ENCODE measurements around the gene MTAP. TPM values are rescaled to one million over a fixed set of nuclear protein-coding genes. Genes with fewer than 3 reads are reported as not detected.

MTAP gene
- total RNA-seq, 1 experiment from 2014 or later, result 326 TPM

DNA sequence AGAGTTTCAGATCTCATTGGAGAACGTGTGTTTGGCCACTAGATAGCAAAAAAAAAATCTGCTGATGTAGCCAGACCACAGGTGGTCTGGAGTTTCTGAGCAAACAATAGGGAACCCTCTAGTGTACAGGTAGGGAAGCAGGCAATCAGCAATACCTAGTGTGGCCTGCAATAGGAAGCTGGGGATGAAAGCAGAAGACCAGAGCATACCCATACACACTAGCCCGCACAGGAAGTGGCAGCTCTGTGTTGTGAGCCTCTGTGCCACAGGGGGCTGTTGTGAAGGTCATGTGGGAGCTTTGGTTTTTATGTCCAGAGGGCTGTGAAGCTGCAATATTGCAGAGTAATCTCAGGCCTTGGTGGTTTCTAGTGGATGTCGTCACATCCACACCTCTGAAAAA lies 81.2 kb downstream of the MTAP start:
- H3K27ac ChIP-seq (ENCODE audit: low read depth, low read length), result no peak overlapping the region
- no peaks in the 10 kb centered on the region for H3K9me3 ChIP-seq (ENCODE audit: control insufficient read depth in 1 of 2, insufficient read depth in 1 of 2, low read depth in 1 of 2, low read length in 2 of 2)
- intact Hi-C loops (cut with micrococcal nuclease), result no loop called here
- CTCF ChIA-PET, result interaction anchor here (0.5 kb wide), 1 partner anchor 355 kb away, joined by 3 read pairs; no protein-coding TSS in a partner anchor
- peaks cover 23% of the 10 kb centered on the region for H3K79me2 ChIP-seq (ENCODE audit: insufficient read depth, low read length)
- POLR2A ChIA-PET, result no interaction called here
- no peak overlapping the region for H2AFZ ChIP-seq (ENCODE audit: low read depth, low read length, poor library complexity, severe bottlenecking)
- H3K9ac ChIP-seq (ENCODE audit: low read length), result no peak overlapping the region
- DNase-seq (ENCODE audit: low read depth, low spot score), result peak; percentile 19
- no TSS peak for BruUV-seq (replicated peaks)
- no peaks in the 10 kb centered on the region for H3K4me1 ChIP-seq (ENCODE audit: control insufficient read depth in 1 of 2, insufficient read depth in 2 of 2, low read length in 2 of 2)
- H3K9me2 ChIP-seq (ENCODE audit: insufficient read depth), result no peaks in the 10 kb centered on the region
- H3K36me3 ChIP-seq (ENCODE audit: control insufficient read depth in 1 of 2, insufficient read depth in 2 of 2, low read length in 2 of 2), result peaks cover 0 to 20% of the 10 kb centered on the region in 2 experiments; a peak in 1 of 4 replicates
- H3K4me3 ChIP-seq (replicated peaks in 1 of 2; ENCODE audit: low read depth in 1 of 2, low read length in 2 of 2), result no peak overlapping the region
- H4K20me1 ChIP-seq (ENCODE audit: insufficient read depth), result peaks cover 5% of the 10 kb centered on the region; the same call in 1 of the 2 replicates
- RAD21 ChIA-PET (ENCODE audit: low non-redundant PET in 1 of 2, low total read pairs in 2 of 2, uncharacterized antibody in 2 of 2, unreplicated experiment in 2 of 2), result no interaction called here
- no peak overlapping the region for H3K4me2 ChIP-seq (ENCODE audit: low read length)
- TF ChIP-seq TCF7L2 (IDR thresholded peaks at IDR 0.05; ENCODE audit: borderline replicate concordance, extremely low read depth, insufficient read depth, insufficient read length) (no peak), ELF1 (IDR thresholded peaks at IDR 0.05; ENCODE audit: borderline replicate concordance, low read depth) (no peak), CEBPB (IDR thresholded peaks at IDR 0.05; ENCODE audit: low read depth) (no peak), SP1 (IDR thresholded peaks at IDR 0.05; ENCODE audit: low read depth) (no peak), ZNF274 (IDR thresholded peaks at IDR 0.05; ENCODE audit: low read depth, low read length) (no peak), POLR2A (IDR thresholded peaks at IDR 0.05; ENCODE audit: borderline replicate concordance, extremely low read depth, insufficient read depth, insufficient read length) (no peak), REST (IDR thresholded peaks at IDR 0.05; ENCODE audit: low read depth) (no peak), EZH2phosphoT487 (IDR thresholded peaks at IDR 0.05; ENCODE audit: borderline replicate concordance) (no peak), MAX (IDR thresholded peaks at IDR 0.05) (no peak), EGR1 (IDR thresholded peaks at IDR 0.05; ENCODE audit: low read depth) (no peak), JUND (IDR thresholded peaks at IDR 0.05) (no peak; the same call in 1 of the 2 replicates), POLR2AphosphoS5 (IDR thresholded peaks at IDR 0.05; ENCODE audit: low read depth, low read length) (peak; percentile 37; the same call in 1 of the 2 replicates), YY1 (IDR thresholded peaks at IDR 0.05; ENCODE audit: extremely low read depth, insufficient replicate concordance, low read depth, low read length) (no peak), RAD21 (IDR thresholded peaks at IDR 0.05; ENCODE audit: low read depth) (peak; percentile 34), SIN3A (IDR thresholded peaks at IDR 0.05; ENCODE audit: low read depth) (no peak)
- TF ChIP-seq, protein P1, sequence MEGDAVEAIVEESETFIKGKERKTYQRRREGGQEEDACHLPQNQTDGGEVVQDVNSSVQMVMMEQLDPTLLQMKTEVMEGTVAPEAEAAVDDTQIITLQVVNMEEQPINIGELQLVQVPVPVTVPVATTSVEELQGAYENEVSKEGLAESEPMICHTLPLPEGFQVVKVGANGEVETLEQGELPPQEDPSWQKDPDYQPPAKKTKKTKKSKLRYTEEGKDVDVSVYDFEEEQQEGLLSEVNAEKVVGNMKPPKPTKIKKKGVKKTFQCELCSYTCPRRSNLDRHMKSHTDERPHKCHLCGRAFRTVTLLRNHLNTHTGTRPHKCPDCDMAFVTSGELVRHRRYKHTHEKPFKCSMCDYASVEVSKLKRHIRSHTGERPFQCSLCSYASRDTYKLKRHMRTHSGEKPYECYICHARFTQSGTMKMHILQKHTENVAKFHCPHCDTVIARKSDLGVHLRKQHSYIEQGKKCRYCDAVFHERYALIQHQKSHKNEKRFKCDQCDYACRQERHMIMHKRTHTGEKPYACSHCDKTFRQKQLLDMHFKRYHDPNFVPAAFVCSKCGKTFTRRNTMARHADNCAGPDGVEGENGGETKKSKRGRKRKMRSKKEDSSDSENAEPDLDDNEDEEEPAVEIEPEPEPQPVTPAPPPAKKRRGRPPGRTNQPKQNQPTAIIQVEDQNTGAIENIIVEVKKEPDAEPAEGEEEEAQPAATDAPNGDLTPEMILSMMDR (IDR thresholded peaks at IDR 0.05 in 2 of 3, conservative IDR thresholded peaks at IDR 0.05 in 1 of 3; ENCODE audit: borderline replicate concordance in 1 of 3, insufficient read depth in 1 of 3, low read depth in 2 of 3, low read length in 2 of 3), result peak in 2 of 3 experiments; percentile 28 to 37; a peak in 1 of 6 replicates
- TF ChIP-seq, protein P2, sequence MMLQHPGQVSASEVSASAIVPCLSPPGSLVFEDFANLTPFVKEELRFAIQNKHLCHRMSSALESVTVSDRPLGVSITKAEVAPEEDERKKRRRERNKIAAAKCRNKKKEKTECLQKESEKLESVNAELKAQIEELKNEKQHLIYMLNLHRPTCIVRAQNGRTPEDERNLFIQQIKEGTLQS (IDR thresholded peaks at IDR 0.05), result no peak
- ATAC-seq, result peak; percentile 94
- no peaks in the 10 kb centered on the region for H3K27me3 ChIP-seq (ENCODE audit: insufficient read depth, low read length)

Data from HCT116 (cell line).